Activated B cell treated with CpG ODN at 0.5 μM for 24 hours (primary cell): ENCODE measurements around the gene POLR2A. TPM values are rescaled to one million over a fixed set of nuclear protein-coding genes. Genes with fewer than 3 reads are reported as not detected.

Source experiments
- ATAC-seq: fragments of 200-7000 bp; cut with Tn5 transposase; one replicate; pipeline ENCODE4 v1.10.0; 2021; ENCODE audit warnings: low read depth, mild to moderate bottlenecking, moderate library complexity
- CTCF ChIA-PET: fragments of 350-600 bp; sonication (Branson Sonifier 250); formaldehyde crosslinking; loops from one replicate; lab custom pipeline; 2021; ENCODE audit warnings: antibody characterized with exemption; lab: Charles Lee
- POLR2A ChIA-PET: fragments of 350-600 bp; sonication (Branson Sonifier 250); formaldehyde crosslinking; loops from one replicate; lab custom pipeline; 2021; ENCODE audit warnings: antibody characterized with exemption; lab: Charles Lee
- DNase-seq: peaks from one replicate; pipeline ENCODE4 v3.0.0; 2022
- H3K27ac Mint-ChIP-seq: one replicate; pipeline ENCODE4 v1.8.0; 2020; ENCODE audit warnings: mixed read lengths
- H3K27me3 Mint-ChIP-seq: one replicate; pipeline ENCODE4 v1.8.0; 2021; ENCODE audit warnings: mixed read lengths
- H3K36me3 Mint-ChIP-seq: one replicate; pipeline ENCODE4 v1.8.0; 2021; ENCODE audit warnings: low read depth, mixed read lengths
- H3K4me1 Mint-ChIP-seq: one replicate; pipeline ENCODE4 v1.8.0; 2021; ENCODE audit warnings: mixed read lengths
- H3K4me3 Mint-ChIP-seq: one replicate; pipeline ENCODE4 v1.8.0; 2020; ENCODE audit warnings: mild to moderate bottlenecking, mixed read lengths
- H3K9me3 Mint-ChIP-seq: one replicate; pipeline ENCODE4 v1.8.0; 2020; ENCODE audit warnings: mixed read lengths
- intact Hi-C: fragments of 100-400 bp; cut with micrococcal nuclease; formaldehyde crosslinking; loops from one replicate; pipeline ENCODE4 v1.15.1; 2024
- total RNA-seq: library from RNA; stranded (reverse); gene quantifications from 2 replicates; pipeline ENCODE4 v1.2.3, GENCODE V29; 2022
- TF ChIP-seq, protein P1 (sequence below): fragments of 200-600 bp; IDR thresholded peaks from one replicate; pipeline ENCODE4 v1.8.0; 2022; ENCODE audit warnings: antibody characterized with exemption, mild to moderate bottlenecking

POLR2A gene
- total RNA-seq, 1 donor from 2014 or later = 162 TPM

DNA sequence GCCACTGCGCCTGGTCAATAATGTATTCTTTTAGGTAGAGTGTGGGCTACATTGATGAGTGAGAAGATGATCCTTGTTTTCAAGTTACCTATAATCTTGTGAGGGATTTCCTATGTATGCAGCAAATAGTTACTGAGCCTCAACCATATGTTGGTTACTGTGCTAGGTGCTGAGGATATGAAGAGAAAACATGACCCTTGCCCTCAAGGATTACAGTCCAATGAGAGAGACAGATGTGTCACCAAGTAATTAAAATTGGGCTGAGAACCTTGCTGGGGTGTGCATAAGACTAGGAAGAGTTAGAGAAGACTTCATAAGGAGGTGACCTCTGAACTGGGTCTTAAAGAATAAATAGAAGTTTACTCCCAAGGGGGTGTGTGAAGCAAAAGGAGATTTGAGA is 7.4 kb downstream of the POLR2A start:
- Mint-ChIP-seq H3K4me3 (no peak overlapping the region), H3K9me3 (no peaks in the 10 kb centered on the region), H3K4me1 (peaks cover 54% of the 10 kb centered on the region), H3K27me3 (no peaks in the 10 kb centered on the region), H3K36me3 (peaks cover 69% of the 10 kb centered on the region), H3K27ac (no peak overlapping the region)
- TF ChIP-seq, protein P1, sequence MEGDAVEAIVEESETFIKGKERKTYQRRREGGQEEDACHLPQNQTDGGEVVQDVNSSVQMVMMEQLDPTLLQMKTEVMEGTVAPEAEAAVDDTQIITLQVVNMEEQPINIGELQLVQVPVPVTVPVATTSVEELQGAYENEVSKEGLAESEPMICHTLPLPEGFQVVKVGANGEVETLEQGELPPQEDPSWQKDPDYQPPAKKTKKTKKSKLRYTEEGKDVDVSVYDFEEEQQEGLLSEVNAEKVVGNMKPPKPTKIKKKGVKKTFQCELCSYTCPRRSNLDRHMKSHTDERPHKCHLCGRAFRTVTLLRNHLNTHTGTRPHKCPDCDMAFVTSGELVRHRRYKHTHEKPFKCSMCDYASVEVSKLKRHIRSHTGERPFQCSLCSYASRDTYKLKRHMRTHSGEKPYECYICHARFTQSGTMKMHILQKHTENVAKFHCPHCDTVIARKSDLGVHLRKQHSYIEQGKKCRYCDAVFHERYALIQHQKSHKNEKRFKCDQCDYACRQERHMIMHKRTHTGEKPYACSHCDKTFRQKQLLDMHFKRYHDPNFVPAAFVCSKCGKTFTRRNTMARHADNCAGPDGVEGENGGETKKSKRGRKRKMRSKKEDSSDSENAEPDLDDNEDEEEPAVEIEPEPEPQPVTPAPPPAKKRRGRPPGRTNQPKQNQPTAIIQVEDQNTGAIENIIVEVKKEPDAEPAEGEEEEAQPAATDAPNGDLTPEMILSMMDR = no peak
- DNase-seq = no peak
- CTCF ChIA-PET = interaction anchor here (1.3 kb wide), 1 partner anchor 55 kb away, joined by 7 read pairs; no protein-coding TSS in a partner anchor
- intact Hi-C loops = no loop called here
- POLR2A ChIA-PET = interaction anchor here (1.2 to 1.6 kb wide), 2 partner anchors 12 to 45 kb away, joined by 4 read pairs; partner anchors contain the start of gene ZBTB4
- no peak for ATAC-seq

- Mint-ChIP-seq H3K27ac (no peak overlapping the region), H3K27me3 (no peaks in the 10 kb centered on the region), H3K4me3 (no peak overlapping the region), H3K4me1 (peaks cover 36% of the 10 kb centered on the region), H3K36me3 (peaks cover 80% of the 10 kb centered on the region), H3K9me3 (no peaks in the 10 kb centered on the region)
- ATAC-seq = no peak
- DNase-seq = no peak
- TF ChIP-seq, protein P1 = no peak
- CTCF ChIA-PET = interaction anchor here (0.9 kb wide), 1 partner anchor 56 kb away, joined by 3 read pairs; no protein-coding TSS in a partner anchor
- intact Hi-C loops = no loop called here
- POLR2A ChIA-PET = interaction anchor here (0.6 to 1.7 kb wide), 3 partner anchors 10 to 489 kb away, joined by 5 read pairs; partner anchors contain the start of gene POLR2A
These were observed 9.8 kb downstream of the POLR2A start for GRCh38 chr17:7493941-7494340.

DNA sequence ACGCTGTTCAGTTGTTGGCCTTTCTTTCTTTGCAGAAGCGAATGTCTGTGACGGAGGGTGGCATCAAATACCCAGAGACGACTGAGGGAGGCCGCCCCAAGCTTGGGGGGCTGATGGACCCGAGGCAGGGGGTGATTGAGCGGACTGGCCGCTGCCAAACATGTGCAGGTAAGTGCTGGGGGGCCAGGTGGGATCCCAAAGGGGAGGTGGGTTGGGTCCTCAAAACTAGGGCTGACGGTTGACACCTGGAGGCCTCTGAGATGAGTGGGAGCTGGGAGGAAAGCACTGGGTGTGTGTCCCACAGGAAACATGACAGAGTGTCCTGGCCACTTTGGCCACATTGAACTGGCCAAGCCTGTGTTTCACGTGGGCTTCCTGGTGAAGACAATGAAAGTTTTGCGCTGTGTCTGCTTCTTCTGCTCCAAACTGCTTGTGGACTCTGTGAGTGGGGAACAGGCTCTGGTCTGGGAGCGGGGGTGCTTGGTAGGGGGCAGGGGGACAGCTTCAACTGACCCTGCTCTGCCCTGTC is 11.8 kb downstream of the POLR2A start:
- no peaks in the 10 kb centered on the region for H3K27me3 Mint-ChIP-seq
- no peak overlapping the region for H3K4me3 Mint-ChIP-seq
- H3K9me3 Mint-ChIP-seq = no peaks in the 10 kb centered on the region
- H3K27ac Mint-ChIP-seq = no peak overlapping the region
- DNase-seq = no peak
- TF ChIP-seq, protein P1 = no peak
- peaks cover 79% of the 10 kb centered on the region for H3K36me3 Mint-ChIP-seq
- intact Hi-C loops = no loop called here
- ChIA-PET POLR2A (no interaction called here), CTCF (interaction anchor here (1.0 kb wide), 1 partner anchor 59 kb away, joined by 3 read pairs; no protein-coding TSS in a partner anchor)
- no peak for ATAC-seq
- H3K4me1 Mint-ChIP-seq = peaks cover 18% of the 10 kb centered on the region

DNA sequence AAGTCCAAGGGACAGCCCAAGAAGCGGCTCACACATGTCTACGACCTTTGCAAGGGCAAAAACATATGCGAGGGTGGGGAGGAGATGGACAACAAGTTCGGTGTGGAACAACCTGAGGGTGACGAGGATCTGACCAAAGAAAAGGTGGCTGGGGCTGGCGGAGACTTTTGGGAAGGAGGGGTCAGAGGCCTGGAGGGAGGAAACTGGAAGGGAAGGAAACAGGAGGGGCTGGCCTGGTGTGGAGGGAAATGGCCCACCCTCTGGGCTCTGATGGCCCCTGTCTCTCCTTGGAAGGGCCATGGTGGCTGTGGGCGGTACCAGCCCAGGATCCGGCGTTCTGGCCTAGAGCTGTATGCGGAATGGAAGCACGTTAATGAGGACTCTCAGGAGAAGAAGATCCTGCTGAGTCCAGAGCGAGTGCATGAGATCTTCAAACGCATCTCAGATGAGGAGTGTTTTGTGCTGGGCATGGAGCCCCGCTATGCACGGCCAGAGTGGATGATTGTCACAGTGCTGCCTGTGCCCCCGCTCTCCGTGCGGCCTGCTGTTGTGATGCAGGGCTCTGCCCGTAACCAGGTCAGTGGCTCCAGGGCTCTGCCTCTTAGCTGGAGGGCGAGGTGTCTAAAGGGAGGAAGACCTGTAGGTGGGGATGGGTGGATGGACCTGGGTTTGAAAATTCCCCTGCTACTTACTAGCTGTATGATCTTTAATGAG is 12.5 kb downstream of the POLR2A start:
- intact Hi-C loops = no loop called here
- TF ChIP-seq, protein P1 = no peak
- Mint-ChIP-seq H3K27ac (peak overlapping the region; percentile 18), H3K4me1 (peaks cover 16% of the 10 kb centered on the region), H3K27me3 (no peaks in the 10 kb centered on the region), H3K4me3 (no peak overlapping the region), H3K36me3 (peaks cover 83% of the 10 kb centered on the region), H3K9me3 (no peaks in the 10 kb centered on the region)
- ATAC-seq (no peak), DNase-seq (no peak)
- ChIA-PET POLR2A (no interaction called here), CTCF (no interaction called here)

- Mint-ChIP-seq H3K4me3 (no peak overlapping the region), H3K36me3 (peaks cover 85% of the 10 kb centered on the region), H3K4me1 (peaks cover 12% of the 10 kb centered on the region), H3K9me3 (no peaks in the 10 kb centered on the region), H3K27me3 (no peaks in the 10 kb centered on the region), H3K27ac (no peak overlapping the region)
- POLR2A ChIA-PET = no interaction called here
- intact Hi-C loops = no loop called here
- ATAC-seq (no peak), DNase-seq (no peak)
- CTCF ChIA-PET = no interaction called here
- TF ChIP-seq, protein P1 = no peak
These were observed 13.1 kb downstream of the POLR2A start for GRCh38 chr17:7497228-7497627.
